Ramos (cell line): Measurements from ENCODE around the gene PCSK1N.
"Not testable (repeated sequence)": the region's sequence is repeated elsewhere in the genome, so short reads cannot be mapped to it uniquely, and the experiment has no call there.

Experiments used
- in situ Hi-C: fragments of 300-500 bp; cut with MboI; formaldehyde crosslinking; loops from one replicate; pipeline ENCODE4 v1.14.3; 2022; ENCODE audit warnings: low sequenced_read_pairs; ENCODE audit not compliant: unreplicated experiment

The PCSK1N gene, protein sequence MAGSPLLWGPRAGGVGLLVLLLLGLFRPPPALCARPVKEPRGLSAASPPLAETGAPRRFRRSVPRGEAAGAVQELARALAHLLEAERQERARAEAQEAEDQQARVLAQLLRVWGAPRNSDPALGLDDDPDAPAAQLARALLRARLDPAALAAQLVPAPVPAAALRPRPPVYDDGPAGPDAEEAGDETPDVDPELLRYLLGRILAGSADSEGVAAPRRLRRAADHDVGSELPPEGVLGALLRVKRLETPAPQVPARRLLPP

DNA sequence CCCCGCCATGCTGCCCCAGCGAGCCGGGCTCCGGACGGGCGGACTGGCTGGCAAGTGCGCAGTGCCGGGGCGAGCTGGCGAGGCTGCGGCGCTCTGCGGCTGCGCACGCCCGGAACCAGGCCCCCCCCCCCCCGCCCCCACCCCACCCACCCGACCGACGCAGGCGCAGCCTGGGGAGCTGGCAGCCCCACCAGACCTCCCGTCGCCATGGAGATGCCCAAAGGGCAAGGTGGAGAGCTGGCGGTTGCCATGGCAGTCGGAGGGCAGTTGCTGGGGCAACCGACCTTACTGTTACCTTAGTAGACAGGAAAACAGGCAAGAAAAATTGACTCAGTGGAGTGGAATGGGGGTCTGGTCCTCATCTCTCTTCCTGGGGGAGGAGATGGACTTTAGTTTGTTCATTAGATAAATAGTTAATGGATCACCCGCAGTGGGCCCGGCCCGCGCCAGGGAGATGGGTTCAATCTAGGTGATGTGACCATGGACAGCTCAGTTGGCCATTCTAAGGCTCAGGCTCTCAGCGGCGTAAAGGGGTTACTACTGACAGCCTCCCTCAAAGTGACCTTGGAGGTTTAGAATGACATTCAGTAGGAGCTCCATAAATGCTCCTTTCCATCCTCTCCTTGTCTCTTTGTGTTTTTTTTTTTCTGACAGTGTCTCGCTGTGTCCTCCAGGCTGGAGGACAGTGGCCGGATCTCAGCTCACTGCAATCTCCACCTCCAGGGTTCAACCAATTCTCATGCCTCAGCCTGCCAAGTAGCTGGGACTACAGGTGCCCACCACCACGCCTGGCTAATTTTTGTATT lies at the start of gene PCSK1N:
Gene PCSK1N (minus strand): TSS at position 87 of the 806 bp plus-strand sequence. CDS start 78 bp downstream, at position 9.
- in situ Hi-C loops, result no loop called here

DNA sequence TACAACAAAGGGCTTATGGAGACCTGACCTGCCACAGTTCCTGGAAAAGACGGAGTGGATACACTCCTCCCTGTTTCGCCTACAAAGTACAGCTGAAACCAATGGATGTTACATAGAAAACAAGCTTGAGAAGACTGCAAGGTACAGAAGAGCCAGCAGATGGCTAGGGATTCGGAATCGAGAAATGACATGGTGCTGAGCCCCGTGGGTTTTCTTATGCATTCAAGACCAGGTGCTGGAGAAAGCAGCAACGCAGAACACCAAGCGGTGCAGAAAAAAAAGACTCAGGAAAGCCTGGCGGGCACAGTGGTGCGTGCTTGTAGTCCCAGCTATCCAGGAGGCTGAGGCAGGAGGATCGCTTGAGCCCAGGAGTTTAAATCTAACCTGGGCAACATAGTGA lies 48.3 kb upstream of the PCSK1N start:
- in situ Hi-C loops, result no loop called here

DNA sequence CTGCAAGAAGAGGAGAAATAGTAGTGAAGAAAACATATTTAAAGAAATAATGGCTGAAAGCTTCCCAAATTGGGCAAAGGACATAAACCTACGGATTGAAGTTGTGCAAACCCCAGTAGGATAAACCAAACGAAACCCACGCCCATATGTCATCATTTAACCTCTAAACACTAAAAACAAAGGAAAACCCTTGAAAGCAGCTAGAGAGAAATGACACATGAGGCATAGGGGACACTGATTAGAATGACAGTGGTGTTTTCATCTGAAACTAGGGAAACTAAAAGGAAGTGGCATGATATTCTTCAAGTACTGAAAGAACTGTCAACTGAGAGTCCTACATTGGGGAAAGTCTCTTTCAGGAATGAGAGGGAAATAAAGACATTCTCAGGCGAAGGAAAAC lies 41.5 kb upstream of the PCSK1N start:
- in situ Hi-C loops, result not testable (repeated sequence)

DNA sequence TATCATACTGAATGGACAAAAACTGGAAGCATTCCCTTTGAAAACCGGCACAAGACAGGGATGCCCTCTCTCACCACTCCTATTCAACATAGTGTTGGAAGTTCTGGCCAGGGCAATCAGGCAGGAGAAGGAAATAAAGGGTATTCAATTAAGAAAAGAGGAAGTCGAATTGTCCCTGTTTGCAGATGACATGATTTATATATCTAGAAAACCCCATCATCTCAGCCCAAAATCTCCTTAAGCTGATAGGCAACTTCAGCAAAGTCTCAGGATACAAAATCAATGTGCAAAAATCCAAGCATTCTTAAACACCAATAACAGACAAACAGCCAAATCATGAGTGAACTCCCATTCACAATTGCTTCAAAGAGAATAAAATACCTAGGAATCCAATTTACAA lies 36.6 kb upstream of the PCSK1N start:
- in situ Hi-C loops, result not testable (repeated sequence)

DNA sequence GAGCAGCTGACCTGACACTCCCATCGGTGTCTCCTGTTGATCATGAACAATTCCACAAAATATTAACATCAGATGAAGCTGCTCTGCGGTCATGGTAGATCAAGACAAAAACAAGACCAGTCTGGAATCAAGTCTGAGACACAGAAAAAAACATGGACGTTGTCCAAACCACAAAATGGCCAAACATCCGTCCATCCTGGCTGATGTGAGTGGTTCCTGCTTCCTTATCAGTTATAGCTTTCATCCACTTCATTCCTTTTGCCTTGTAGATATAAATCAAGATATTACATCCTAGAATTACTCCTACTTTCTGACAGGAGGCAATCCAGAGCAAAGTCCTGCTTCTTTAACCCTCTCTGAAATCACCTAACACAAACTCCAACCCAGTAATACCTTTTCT lies 28.8 kb upstream of the PCSK1N start:
- in situ Hi-C loops, result no loop called here

DNA sequence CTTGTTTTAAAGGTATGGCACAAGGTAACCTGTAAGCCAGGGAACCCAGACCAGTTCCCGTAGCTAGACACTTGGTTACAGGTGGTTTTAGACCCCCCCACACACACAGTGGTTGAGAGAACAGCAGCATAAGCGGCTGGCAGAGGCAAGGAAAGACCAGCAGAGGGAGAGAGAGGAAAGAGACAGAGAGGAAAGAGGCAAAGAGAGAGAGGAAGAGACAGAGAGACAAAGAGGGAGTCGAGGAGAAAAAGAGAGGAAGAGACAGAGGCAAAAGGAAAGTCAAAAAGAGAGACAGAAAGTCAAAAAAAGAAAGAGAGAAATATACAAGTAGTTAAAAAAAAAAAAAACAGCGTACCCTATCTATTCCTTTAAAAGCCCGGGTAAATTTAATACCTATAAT lies 19.5 kb upstream of the PCSK1N start:
- in situ Hi-C loops, result no loop called here

DNA sequence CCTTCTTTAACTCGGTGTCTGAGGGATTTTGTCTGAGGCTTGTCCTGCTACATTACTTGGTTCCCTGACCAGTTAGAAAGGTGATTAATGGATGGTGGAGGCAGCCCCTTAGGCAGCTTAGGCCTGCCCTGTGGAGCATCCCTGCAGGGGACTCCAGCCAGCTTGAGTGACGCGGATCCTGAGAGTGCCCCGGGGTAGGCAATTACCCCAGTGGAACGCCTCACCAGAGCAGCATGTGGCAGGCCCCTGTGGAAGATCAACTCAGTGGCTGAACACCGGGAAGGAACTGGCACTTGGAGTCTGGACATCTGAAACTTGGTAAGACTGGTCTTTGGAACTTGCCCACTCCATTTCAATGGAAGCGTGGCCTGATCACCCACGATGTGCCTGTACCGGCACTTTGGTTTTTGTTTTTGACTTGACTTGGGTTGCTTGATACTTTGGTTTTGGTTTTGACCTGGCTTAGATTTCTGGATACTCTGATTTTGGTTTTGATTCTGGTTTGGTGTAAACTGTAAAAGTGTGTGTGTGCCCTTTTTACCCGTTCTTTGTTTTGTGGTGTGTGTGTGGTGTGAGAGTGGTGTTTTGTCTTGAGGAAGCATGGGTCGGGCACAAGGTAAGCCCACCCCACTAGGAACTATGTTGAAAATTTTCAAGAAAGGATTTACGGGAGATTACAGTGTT lies 18.9 kb upstream of the PCSK1N start:
- in situ Hi-C loops, result not testable (repeated sequence)

DNA sequence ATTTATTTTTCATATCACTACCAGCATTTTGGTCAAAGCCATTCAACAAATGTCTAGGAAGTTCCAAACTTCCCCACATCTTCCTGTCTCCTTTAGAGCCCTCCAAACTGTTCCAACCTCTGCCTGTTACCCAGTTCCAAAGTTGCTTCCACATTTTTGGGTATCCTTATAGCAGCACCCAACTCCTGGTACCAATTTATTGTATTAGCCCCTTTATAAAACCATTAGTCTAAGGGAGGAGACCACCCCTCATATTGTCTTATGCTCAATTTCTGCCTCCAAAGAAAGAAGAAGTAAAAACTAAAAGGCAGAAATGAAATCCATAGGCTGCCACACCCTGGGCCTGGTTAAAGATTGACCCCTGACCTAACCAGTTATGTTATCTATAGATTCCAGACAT lies 18.1 kb upstream of the PCSK1N start:
- in situ Hi-C loops, result not testable (repeated sequence)

DNA sequence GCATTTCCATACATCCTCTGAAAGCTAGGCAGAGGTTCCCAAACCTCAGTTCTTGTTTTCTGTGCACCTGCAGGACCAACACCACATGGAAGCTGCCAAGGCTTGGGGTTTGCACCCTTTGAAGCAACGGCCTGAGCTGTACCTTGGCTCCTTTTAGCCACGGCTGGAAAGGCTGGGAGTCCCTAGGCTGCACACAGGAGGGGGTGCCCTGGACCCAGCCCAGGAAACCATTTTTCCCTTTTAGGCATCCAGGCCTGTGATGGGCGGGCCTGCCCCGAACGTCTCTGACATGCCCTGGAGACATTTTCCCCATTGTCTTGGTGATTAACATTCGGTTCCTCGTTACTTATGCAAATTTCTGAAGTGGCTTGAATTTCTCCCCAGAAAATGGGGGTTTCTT lies 17.4 kb upstream of the PCSK1N start:
- in situ Hi-C loops, result no loop called here

DNA sequence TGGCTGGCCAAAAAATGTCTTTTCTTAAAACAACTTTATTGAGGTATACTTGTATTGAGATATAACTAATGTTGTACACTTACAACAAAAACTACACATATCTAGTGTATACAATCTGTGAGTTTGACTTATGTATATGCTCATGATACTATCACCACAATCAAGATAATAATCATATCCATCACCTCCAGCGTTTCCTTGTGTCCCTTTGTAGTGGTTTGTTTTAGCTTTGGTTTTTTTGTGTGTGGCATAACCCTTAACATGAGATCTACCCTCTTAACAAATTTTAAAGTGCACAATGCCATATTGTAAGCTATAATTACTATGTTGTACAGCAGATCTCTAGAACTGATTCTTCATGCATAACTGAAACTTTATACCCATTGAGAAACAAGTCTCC lies 13.4 kb upstream of the PCSK1N start:
- in situ Hi-C loops, result no loop called here

DNA sequence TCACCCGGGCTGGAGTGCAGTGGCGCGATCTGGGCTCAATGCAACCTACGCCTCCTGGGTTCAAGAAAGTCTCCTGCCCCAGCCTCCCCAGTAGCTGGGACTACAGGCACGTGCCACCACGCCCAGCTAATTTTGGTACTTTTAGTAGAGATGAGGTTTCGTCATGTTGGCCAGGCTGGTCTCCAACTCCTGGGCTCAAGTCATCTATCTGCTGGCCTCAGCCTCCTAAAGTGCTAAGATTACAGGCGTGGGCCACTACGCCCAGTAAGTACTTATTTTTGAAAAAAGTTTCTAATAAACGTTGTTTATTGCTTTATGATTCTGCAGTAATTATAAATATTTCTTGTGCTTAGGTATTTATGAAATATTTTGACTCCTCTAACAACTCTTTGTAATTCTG lies 4.3 kb upstream of the PCSK1N start:
- in situ Hi-C loops, result no loop called here

DNA sequence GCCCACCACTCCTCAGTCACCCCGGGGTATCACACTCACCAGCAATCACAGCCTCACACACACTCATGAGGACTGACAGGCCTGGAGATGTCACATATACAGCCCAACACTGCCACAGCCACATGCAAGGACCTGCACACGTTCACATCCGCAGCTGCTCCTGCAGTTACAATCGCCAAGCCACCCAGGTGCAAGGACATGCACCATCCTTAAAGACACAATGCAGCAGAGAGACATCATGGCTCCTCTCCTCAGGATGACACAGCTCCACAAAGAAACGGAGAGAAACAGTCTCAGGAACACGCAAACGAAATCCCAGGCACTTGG lies 1.1 kb downstream of the PCSK1N start:
- in situ Hi-C loops, result no loop called here

DNA sequence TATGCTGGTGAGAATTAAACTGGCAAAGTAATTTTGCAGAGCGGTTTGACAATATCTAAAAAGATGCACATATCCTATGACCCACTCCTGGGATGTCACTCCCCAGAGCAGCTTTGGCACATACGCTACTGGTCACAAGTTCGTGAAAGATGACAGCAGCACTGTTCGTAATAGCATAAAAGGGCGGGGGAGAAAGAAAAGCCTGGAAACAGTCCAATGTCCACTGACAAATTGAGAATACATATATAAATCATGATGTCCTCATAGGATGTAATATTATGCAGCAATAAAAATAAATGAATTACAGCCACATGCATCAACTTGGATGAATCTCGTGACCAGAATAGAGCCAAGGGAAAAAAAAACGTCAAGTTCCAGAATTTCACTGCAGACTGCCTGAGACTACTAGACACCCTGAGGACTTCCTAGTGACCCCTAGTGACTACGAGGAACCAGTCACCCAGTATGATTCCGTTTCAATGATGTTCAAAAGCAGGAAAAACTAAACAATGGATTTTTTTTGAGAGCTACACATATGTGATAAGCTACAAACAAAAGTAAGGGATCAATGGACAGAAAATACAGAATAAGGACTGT lies 1.8 kb downstream of the PCSK1N start:
- in situ Hi-C loops, result no loop called here

DNA sequence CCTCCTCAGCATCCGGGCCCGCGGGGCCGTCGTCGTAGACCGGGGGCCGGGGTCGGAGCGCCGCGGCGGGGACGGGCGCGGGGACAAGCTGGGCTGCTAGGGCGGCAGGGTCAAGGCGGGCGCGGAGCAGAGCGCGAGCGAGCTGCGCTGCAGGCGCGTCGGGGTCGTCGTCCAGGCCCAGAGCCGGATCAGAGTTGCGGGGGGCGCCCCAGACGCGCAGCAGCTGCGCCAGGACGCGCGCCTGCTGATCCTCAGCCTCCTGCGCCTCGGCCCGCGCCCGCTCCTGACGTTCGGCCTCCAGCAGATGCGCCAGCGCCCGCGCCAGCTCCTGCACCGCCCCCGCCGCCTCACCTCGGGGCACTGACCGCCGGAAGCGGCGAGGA lies 3.5 kb downstream of the PCSK1N start:
- in situ Hi-C loops, result no loop called here

DNA sequence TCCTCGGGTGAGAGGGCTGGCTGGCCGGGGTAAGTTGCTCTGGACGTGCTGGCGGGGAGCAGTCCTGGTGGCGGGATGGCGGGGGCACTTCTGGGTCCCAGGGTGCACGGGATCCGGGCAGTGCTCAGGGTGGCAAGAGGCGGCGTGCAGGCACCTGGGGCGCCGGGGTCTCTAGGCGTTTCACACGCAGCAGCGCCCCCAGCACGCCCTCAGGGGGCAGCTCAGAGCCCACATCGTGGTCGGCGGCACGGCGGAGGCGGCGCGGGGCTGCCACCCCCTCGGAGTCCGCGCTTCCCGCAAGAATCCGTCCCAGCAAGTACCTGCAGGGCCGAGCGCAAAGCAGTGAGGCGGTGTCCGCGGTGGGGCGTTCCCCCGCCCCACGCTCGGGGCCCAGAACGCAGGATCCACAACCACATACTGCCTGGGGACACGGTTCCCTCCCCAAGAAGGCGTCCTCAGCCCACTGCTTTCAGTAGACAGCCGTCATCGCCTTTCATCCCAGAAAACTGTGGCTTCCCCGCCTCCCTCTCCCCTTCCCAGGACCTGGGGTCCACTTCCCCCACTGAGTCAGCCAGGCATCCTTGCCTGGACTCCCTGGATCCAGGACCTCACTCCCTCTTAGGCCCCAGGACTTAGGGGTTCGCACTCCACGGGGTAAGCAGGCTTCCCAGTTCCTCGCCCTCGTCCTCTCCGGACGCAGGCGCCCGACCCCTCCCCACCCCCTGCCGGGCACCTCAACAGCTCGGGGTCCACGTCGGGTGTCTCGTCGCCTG lies 4.1 kb downstream of the PCSK1N start:
- in situ Hi-C loops, result no loop called here

DNA sequence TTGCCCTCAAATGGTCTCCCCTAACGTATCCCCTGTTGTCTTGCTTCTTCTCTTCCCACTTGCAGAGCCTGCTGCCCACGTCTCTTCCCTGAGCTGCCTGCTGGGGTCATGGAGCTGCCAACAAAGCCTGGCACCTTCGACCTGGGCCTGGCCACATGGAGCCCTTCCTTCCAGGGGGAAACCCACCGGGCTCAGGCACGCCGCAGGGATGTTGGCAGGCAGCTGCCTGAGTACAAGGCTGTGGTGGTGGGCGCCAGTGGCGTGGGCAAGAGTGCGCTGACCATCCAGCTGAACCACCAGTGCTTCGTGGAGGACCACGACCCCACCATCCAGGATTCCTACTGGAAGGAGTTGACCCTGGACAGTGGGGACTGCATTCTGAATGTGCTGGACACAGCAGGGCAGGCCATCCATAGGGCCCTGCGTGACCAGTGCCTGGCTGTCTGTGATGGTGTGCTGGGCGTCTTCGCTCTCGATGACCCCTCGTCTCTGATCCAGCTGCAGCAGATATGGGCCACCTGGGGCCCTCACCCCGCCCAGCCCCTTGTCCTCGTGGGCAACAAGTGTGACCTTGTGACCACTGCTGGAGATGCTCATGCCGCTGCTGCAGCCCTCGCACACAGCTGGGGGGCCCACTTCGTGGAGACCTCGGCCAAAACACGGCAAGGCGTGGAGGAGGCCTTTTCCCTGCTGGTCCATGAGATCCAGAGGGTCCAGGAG lies 6.2 kb downstream of the PCSK1N start:
- in situ Hi-C loops, result no loop called here

DNA sequence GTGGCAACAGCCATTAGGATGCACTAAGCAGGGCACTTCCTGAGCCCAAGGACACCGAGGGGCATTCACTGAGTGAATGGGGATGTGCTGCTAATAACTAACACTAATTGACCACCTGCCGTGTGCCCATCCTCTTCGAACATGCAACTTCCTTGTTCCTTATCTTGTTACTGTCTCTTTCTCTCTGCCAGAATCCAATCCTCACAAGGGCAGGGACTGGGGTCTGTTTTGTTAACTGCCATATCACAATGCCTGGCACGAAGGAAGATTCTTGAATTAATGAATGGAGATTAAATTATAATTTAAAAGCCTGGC lies 7.8 kb downstream of the PCSK1N start:
- in situ Hi-C loops, result no loop called here

DNA sequence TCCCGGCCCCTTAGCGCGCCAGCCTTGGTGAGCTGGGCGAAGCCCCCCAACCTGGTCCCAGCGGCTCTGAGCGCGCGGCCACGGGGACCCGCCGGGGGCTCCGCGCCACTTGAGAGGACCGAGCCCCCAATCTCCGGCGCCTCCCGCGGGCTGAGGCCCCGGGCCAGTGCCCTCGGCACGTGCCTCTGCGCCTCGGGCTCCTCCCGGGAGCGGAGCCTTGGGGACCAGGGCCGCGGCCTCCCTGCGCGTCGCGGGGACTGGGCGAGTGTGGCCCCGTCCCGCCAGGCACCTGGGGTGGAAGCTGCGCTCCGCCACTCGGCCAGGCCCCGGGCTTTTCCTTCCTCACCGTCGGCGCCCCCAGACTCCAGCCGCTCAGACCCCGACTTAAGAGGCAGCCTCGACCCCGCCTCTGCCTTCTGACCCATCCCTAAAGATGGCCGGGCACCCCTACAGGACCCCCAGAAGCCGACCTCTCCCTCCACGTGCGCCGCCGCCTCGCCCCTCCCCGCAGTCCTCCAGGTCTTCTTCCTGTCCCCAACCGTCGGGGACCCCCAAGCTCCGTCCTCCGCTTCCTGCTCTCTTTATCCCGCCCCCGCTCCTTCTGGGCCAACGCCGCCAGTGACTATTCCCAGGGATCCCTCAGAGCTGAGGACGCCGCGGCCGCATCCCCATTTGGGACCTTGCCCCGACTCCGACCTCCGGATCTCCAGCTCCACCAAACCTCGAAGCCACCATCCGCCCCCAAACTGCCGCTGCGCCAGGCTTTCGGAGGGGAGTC lies 8.3 kb downstream of the PCSK1N start:
- in situ Hi-C loops, result no loop called here
